Effector memory CD4-positive, alpha-beta T cell (primary cell): ENCODE measurements around the gene PTPN13.

ENCODE experiments used
- DNase-seq, 3 donors: peaks; one replicate each; pipeline ENCODE4 v3.0.0-alpha.2; 2020
- H3K27ac ChIP-seq: 2 replicates; pipeline ENCODE4 v1.7.0; 2013; ENCODE audit warnings: mild to moderate bottlenecking, low read length, moderate library complexity; ENCODE audit not compliant: insufficient read depth, poor library complexity, severe bottlenecking
- H3K27me3 ChIP-seq: replicated peaks from 2 replicates; pipeline ENCODE4 v1.7.0; 2013; ENCODE audit warnings: mild to moderate bottlenecking, low read length; ENCODE audit not compliant: insufficient read depth, control insufficient read depth, poor library complexity, severe bottlenecking
- H3K36me3 ChIP-seq: 2 replicates; pipeline ENCODE4 v1.7.0; 2013; ENCODE audit warnings: mild to moderate bottlenecking, low read length, moderate library complexity; ENCODE audit not compliant: control insufficient read depth, insufficient read depth
- H3K4me1 ChIP-seq: 2 replicates; pipeline ENCODE4 v1.7.0; 2013; ENCODE audit warnings: low read length, mild to moderate bottlenecking; ENCODE audit not compliant: control insufficient read depth, insufficient read depth, poor library complexity, severe bottlenecking
- H3K4me3 ChIP-seq: 2 replicates; pipeline ENCODE4 v1.7.0; 2013; ENCODE audit warnings: low read length, low read depth, mild to moderate bottlenecking; ENCODE audit not compliant: insufficient read depth, poor library complexity, severe bottlenecking
- H3K9me3 ChIP-seq: 2 replicates; pipeline ENCODE4 v1.7.0; 2013; ENCODE audit warnings: mild to moderate bottlenecking, low read length, moderate library complexity; ENCODE audit not compliant: control insufficient read depth

PTPN13 gene

GRCh38 chr4:86841309-86841708 lies 247.2 kb downstream of the PTPN13 start:
- no peak overlapping the region for H3K27ac ChIP-seq
- no peaks in the 10 kb centered on the region for H3K27me3 ChIP-seq
- H3K4me1 ChIP-seq, result no peaks in the 10 kb centered on the region
- no peaks in the 10 kb centered on the region for H3K36me3 ChIP-seq
- H3K9me3 ChIP-seq, result no peaks in the 10 kb centered on the region
- no peak for DNase-seq
- H3K4me3 ChIP-seq, result no peak overlapping the region

- DNase-seq, result no peak
- Histone ChIP-seq H3K27me3 (no peaks in the 10 kb centered on the region), H3K27ac (no peak overlapping the region), H3K4me3 (no peak overlapping the region), H3K4me1 (no peaks in the 10 kb centered on the region), H3K9me3 (no peaks in the 10 kb centered on the region), H3K36me3 (no peaks in the 10 kb centered on the region)
Measured at GRCh38 chr4:86845593-86845992, 251.5 kb downstream of the PTPN13 start.

GRCh38 chr4:86846921-86847320 lies 252.8 kb downstream of the PTPN13 start:
- no peaks in the 10 kb centered on the region for H3K36me3 ChIP-seq
- no peaks in the 10 kb centered on the region for H3K9me3 ChIP-seq
- H3K4me1 ChIP-seq, result no peaks in the 10 kb centered on the region
- no peak overlapping the region for H3K27ac ChIP-seq
- DNase-seq, result no peak
- no peaks in the 10 kb centered on the region for H3K27me3 ChIP-seq
- H3K4me3 ChIP-seq, result no peak overlapping the region

- Histone ChIP-seq H3K27ac (no peak overlapping the region), H3K36me3 (no peaks in the 10 kb centered on the region), H3K27me3 (no peaks in the 10 kb centered on the region), H3K4me1 (no peaks in the 10 kb centered on the region), H3K9me3 (no peaks in the 10 kb centered on the region), H3K4me3 (no peak overlapping the region)
- DNase-seq, result no peak
Measured at GRCh38 chr4:86847571-86847970, 253.5 kb downstream of the PTPN13 start.

- Histone ChIP-seq H3K27ac (no peak overlapping the region), H3K4me1 (no peaks in the 10 kb centered on the region), H3K27me3 (no peaks in the 10 kb centered on the region), H3K36me3 (no peaks in the 10 kb centered on the region), H3K9me3 (no peaks in the 10 kb centered on the region), H3K4me3 (no peak overlapping the region)
- no peak for DNase-seq
Measured at GRCh38 chr4:86848136-86848535, 254.0 kb downstream of the PTPN13 start.

GRCh38 chr4:86848732-86849619 lies 254.9 kb downstream of the PTPN13 start, which contains the start of gene SLC10A6:
SLC10A6 (minus strand) TSS chr4:86849384; CDS start chr4:86849115, 269 bp downstream.
- H3K27ac ChIP-seq, result no peak within 1 kb of the TSS
- no peaks in the 10 kb centered on the region for H3K9me3 ChIP-seq
- no peak for DNase-seq
- H3K4me1 ChIP-seq, result no peaks in the 10 kb centered on the region
- H3K27me3 ChIP-seq, result no peaks in the 10 kb centered on the region
- no peaks in the 10 kb centered on the region for H3K36me3 ChIP-seq
- H3K4me3 ChIP-seq, result no peak within 1 kb of the TSS

GRCh38 chr4:86853209-86853608 lies 259.1 kb downstream of the PTPN13 start:
- no peak for DNase-seq
- H3K36me3 ChIP-seq, result no peaks in the 10 kb centered on the region
- H3K4me1 ChIP-seq, result no peaks in the 10 kb centered on the region

GRCh38 chr4:86855572-86855971 lies 261.5 kb downstream of the PTPN13 start:
- no peak overlapping the region for H3K4me3 ChIP-seq
- no peaks in the 10 kb centered on the region for H3K27me3 ChIP-seq
- no peak overlapping the region for H3K27ac ChIP-seq
- no peaks in the 10 kb centered on the region for H3K9me3 ChIP-seq
- no peaks in the 10 kb centered on the region for H3K4me1 ChIP-seq
- no peaks in the 10 kb centered on the region for H3K36me3 ChIP-seq
- no peak for DNase-seq

More at GRCh38 chr4:86853209-86853608, 259.1 kb downstream of the PTPN13 start:
- Histone ChIP-seq H3K27ac (no peak overlapping the region), H3K27me3 (no peaks in the 10 kb centered on the region), H3K4me3 (no peak overlapping the region), H3K9me3 (no peaks in the 10 kb centered on the region)

- no peak for DNase-seq
- Histone ChIP-seq H3K27ac (no peak overlapping the region), H3K4me3 (no peak overlapping the region), H3K27me3 (no peaks in the 10 kb centered on the region), H3K36me3 (no peaks in the 10 kb centered on the region), H3K4me1 (no peaks in the 10 kb centered on the region), H3K9me3 (no peaks in the 10 kb centered on the region)
Measured at GRCh38 chr4:86856896-86857295, 262.8 kb downstream of the PTPN13 start.

- Histone ChIP-seq H3K4me3 (no peak overlapping the region), H3K36me3 (no peaks in the 10 kb centered on the region), H3K27ac (no peak overlapping the region), H3K27me3 (no peaks in the 10 kb centered on the region), H3K9me3 (no peaks in the 10 kb centered on the region), H3K4me1 (no peaks in the 10 kb centered on the region)
- DNase-seq, result no peak
Measured at GRCh38 chr4:86857341-86858052, 263.4 kb downstream of the PTPN13 start.
